PFSK-1 (cell line): ENCODE measurements around the gene MPDU1.
A peak's percentile ranks its signal among the peaks of the same experiment; 100 is the strongest.

ENCODE experiments used
- FOXP2 ChIP-seq: optimal IDR thresholded peaks from 2 replicates; pipeline ENCODE3; 2011; ENCODE audit warnings: borderline replicate concordance, control low read depth, inconsistent platforms; ENCODE audit not compliant: insufficient read depth; ENCODE audit errors: extremely low read length, extremely low read depth
- POLR2AphosphoS5 ChIP-seq: IDR thresholded peaks from 2 replicates; pipeline ENCODE4 v1.6.1; 2012; ENCODE audit warnings: low read depth, mild to moderate bottlenecking, control low read depth, low read length, moderate library complexity
- REST ChIP-seq, 2 experiments: IDR thresholded peaks; 2 replicates each; pipeline versions ENCODE4 v1.6.1 to v1.8.0; 2011 to 2012; ENCODE audit warnings: low read depth in 2 of 2, low read length in 2 of 2, control low read depth in 1 of 2, inconsistent platforms in 1 of 2, mild to moderate bottlenecking in 1 of 2, moderate library complexity in 1 of 2; ENCODE audit not compliant: insufficient read depth in 1 of 2
- SIN3A ChIP-seq: IDR thresholded peaks from 2 replicates; pipeline ENCODE4 v1.6.1; 2012; ENCODE audit warnings: mild to moderate bottlenecking, low read length, moderate library complexity, borderline replicate concordance; ENCODE audit not compliant: insufficient read depth
- TAF1 ChIP-seq: IDR thresholded peaks from 2 replicates; pipeline ENCODE4 v1.6.1; 2012; ENCODE audit warnings: low read length, control low read depth, borderline replicate concordance; ENCODE audit not compliant: insufficient read depth

MPDU1 gene

DNA sequence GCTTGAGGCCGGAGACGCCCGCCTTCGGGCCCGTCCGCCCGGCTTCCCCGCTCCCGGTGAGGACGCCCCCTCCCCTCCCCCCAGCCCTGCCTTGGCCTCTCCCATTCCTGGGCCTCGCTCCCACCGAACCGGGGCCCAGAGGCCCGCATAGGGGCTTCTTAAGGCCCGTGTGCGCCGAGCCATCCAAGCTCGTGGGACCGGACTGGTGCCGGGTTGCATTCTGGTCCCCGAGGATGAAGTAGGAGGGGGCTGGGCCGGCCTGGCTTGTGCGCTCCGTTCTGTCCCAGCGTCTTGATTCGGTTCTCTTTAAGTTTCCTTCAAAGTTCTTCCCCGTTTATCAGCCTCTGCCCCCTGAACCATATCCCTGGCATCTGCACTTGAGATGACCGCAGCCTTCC is 21.4 kb upstream of the MPDU1 start:
- TF ChIP-seq TAF1 (no peak), SIN3A (no peak), FOXP2 (no peak), POLR2AphosphoS5 (no peak), REST (IDR thresholded peaks at IDR 0.05; ENCODE audit: insufficient read depth in 1 of 2, low read depth in 2 of 2, low read length in 2 of 2) (no peak)

DNA sequence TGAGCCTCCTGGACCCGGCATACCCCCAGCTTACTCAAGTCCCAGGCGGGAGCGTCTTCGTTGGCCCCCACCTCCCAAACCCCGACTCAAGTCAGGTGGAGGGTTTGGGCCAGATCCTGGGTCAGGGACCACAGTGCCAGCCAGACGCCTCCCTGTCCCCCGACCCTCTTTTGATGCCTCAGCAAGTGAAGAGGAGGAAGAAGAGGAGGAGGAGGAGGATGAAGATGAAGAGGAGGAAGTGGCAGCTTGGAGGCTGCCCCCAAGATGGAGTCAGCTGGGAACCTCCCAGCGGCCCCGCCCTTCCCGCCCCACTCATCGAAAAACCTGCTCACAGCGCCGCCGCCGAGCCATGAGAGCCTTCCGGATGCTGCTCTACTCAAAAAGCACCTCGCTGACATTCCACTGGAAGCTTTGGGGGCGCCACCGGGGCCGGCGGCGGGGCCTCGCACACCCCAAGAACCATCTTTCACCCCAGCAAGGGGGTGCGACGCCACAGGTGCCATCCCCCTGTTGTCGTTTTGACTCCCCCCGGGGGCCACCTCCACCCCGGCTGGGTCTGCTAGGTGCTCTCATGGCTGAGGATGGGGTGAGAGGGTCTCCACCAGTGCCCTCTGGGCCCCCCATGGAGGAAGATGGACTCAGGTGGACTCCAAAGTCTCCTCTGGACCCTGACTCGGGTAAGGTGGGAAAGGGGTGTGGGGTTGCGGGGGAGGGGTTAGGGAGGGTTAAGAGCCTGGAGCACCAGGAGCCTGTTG is 20.4 kb upstream of the MPDU1 start:
- TF ChIP-seq FOXP2 = no peak
- no peak for TF ChIP-seq POLR2AphosphoS5
- TF ChIP-seq TAF1 = no peak
- TF ChIP-seq REST (IDR thresholded peaks at IDR 0.05; ENCODE audit: insufficient read depth in 1 of 2, low read depth in 2 of 2, low read length in 2 of 2) = no peak
- no peak for TF ChIP-seq SIN3A

GRCh38 chr17:7569571-7569970 is 14.1 kb upstream of the MPDU1 start:
- TF ChIP-seq SIN3A (no peak), POLR2AphosphoS5 (no peak), FOXP2 (no peak), TAF1 (no peak), REST (IDR thresholded peaks at IDR 0.05; ENCODE audit: insufficient read depth in 1 of 2, low read depth in 2 of 2, low read length in 2 of 2) (no peak)

DNA sequence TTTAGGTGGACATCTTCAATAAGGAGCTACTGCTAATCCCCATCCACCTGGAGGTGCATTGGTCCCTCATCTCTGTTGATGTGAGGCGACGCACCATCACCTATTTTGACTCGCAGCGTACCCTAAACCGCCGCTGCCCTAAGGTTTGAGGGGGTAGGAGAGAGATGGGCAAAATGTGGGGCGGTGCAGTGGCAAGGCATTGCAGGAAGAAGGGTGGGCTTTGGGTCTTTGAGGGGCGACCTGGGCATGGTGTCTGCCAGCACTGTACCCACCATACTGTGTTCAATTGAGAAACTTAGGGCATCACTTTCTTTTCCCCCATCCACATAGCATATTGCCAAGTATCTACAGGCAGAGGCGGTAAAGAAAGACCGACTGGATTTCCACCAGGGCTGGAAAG is 13.3 kb upstream of the MPDU1 start:
- TF ChIP-seq POLR2AphosphoS5 (no peak), REST (IDR thresholded peaks at IDR 0.05; ENCODE audit: insufficient read depth in 1 of 2, low read depth in 2 of 2, low read length in 2 of 2) (no peak), SIN3A (no peak), FOXP2 (no peak), TAF1 (no peak)

- peak; percentile 69 for TF ChIP-seq FOXP2
- TF ChIP-seq POLR2AphosphoS5 = no peak
- TF ChIP-seq REST (IDR thresholded peaks at IDR 0.05; ENCODE audit: insufficient read depth in 1 of 2, low read depth in 2 of 2, low read length in 2 of 2) = no peak
- TF ChIP-seq TAF1 = no peak; the same call in 1 of the 2 replicates
- TF ChIP-seq SIN3A = no peak
Observed at GRCh38 chr17:7572338-7572587, 11.4 kb upstream of the MPDU1 start.
